Gastroesophageal sphincter (tissue), 4 donors: ENCODE data around the gene SMG5. TPM values are rescaled to one million over a fixed set of nuclear protein-coding genes. Genes with fewer than 3 reads are reported as not detected.

Experiments
- ATAC-seq: fragments of 150-250 bp; one replicate; pipeline ENCODE4 v1.9.1; 2016; ENCODE audit warnings: mild to moderate bottlenecking, moderate library complexity
- H3K27ac ChIP-seq, 4 donors: fragments of 200-600 bp; sonication (generic) in 3 of 4; 1 replicate in 3 of 4; 2 replicates in 1 of 4; pipeline ENCODE4 v1.5.1; 2016 to 2019
- H3K27me3 ChIP-seq: fragments of 200-600 bp; sonication (generic); one replicate; pipeline ENCODE4 v1.5.1; 2019
- H3K36me3 ChIP-seq, 2 donors: fragments of 200-600 bp; sonication (generic); one replicate each; pipeline ENCODE4 v1.5.1; 2019; ENCODE audit warnings: control low read depth in 1 of 2
- H3K4me1 ChIP-seq, 3 donors: fragments of 200-600 bp; sonication (generic); 1 replicate in 2 of 3; 2 replicates in 1 of 3; pipeline ENCODE4 v1.5.1; 2016 to 2019; ENCODE audit warnings: control low read depth in 2 of 3
- H3K4me3 ChIP-seq, 2 donors: fragments of 200-600 bp; sonication (generic); one replicate each; pipeline ENCODE4 v1.5.1; 2019; ENCODE audit warnings: mild to moderate bottlenecking in 1 of 2, moderate library complexity in 1 of 2
- H3K9me3 ChIP-seq, 3 donors: fragments of 200-600 bp; sonication (generic); one replicate each; pipeline ENCODE4 v1.5.1; 2017 to 2019; ENCODE audit warnings: control low read depth in 2 of 3
- CTCF ChIP-seq, 4 experiments: fragments of 200-600 bp in 2 of 4; fragments of 450-650 bp in 2 of 4; sonication (generic) in 1 of 4; IDR thresholded peaks; one replicate each; pipeline ENCODE4 v1.5.1; 2017 to 2019; ENCODE audit warnings: antibody characterized with exemption in 4 of 4, mild to moderate bottlenecking in 2 of 4, moderate library complexity in 2 of 4
- EP300 ChIP-seq: sonication (generic); formaldehyde crosslinking; IDR thresholded peaks from one replicate; pipeline ENCODE4 v1.6.1; 2017; ENCODE audit warnings: antibody characterized with exemption, mild to moderate bottlenecking
- POLR2A ChIP-seq, 2 donors: fragments of 450-650 bp; IDR thresholded peaks; one replicate each; pipeline ENCODE4 v1.6.1; 2017; ENCODE audit warnings: antibody characterized with exemption in 2 of 2, mild to moderate bottlenecking in 2 of 2, moderate library complexity in 1 of 2
- POLR2AphosphoS5 ChIP-seq: sonication (generic); formaldehyde crosslinking; IDR thresholded peaks from one replicate; pipeline ENCODE4 v1.6.1; 2017; ENCODE audit warnings: antibody characterized with exemption
- WGBS, 2 donors: methylation state at CpG; one replicate each; pipeline ENCODE4 v1.1.5; 2018; ENCODE audit warnings: low coverage in 1 of 2; 5-methylcytosine and 5-hydroxymethylcytosine counted together
- total RNA-seq, 4 donors: library from RNA; depleted of rRNA; stranded (reverse); fragments of >200 nt; gene quantifications; one replicate each; pipeline ENCODE4 v1.1.0, GENCODE V29; 2016

The SMG5 gene
- total RNA-seq, 4 donors from 2014 or later: 60.2 to 106 (median 69.1) TPM

GRCh38 chr1:156241311-156241811 lies 41.3 kb downstream of the SMG5 start:
- peaks cover 0 to 14% (median 9%) of the 10 kb centered on the region in 3 donors for H3K4me1 ChIP-seq
- no peak overlapping the region for H3K4me3 ChIP-seq
- no peak for ATAC-seq
- WGBS, 2 donors: 70% methylated on average over 2 of the region's 15 CpGs; no CpG with 5 or more reads in 1 of the 2 donors
- no peak overlapping the region for H3K27ac ChIP-seq
- H3K27me3 ChIP-seq: peaks cover 29% of the 10 kb centered on the region
- no peaks in the 10 kb centered on the region for H3K9me3 ChIP-seq
- TF ChIP-seq POLR2A (IDR thresholded peaks at IDR 0.05) (no peak), POLR2AphosphoS5 (no peak), EP300 (no peak), CTCF (IDR thresholded peaks at IDR 0.05) (no peak)
- H3K36me3 ChIP-seq: peaks cover 0 to 73% of the 10 kb centered on the region in 2 donors

GRCh38 chr1:156238248-156238647 lies 44.4 kb downstream of the SMG5 start:
- WGBS, 2 donors: 93 to 95% methylated on average over 4 to 5 of the region's 5 CpGs
- no peaks in the 10 kb centered on the region for H3K4me1 ChIP-seq

DNA sequence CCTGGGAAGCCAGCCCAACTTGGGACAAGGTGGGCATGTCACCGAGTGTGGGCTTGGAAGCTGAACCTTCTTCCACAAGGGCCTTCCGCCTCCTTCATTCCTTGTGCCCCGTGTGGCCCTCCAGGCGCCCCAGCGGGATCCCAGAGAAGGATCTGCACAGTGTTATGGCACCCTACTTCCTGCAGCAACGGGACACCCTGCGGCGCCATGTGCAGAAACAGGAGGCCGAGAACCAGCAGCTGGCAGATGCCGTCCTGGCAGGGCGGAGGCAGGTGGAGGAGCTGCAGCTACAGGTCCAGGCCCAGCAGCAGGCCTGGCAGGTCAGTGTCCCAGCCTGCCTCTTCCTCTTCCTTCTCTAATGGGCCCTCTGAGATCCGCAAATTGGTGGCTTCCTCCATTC lies 46.5 kb downstream of the SMG5 start:
- Histone ChIP-seq H3K27ac (no peak overlapping the region), H3K4me1 (no peaks in the 10 kb centered on the region), H3K4me3 (no peak overlapping the region), H3K27me3 (no peaks in the 10 kb centered on the region), H3K9me3 (no peaks in the 10 kb centered on the region), H3K36me3 (peaks cover 0 to 91% of the 10 kb centered on the region in 2 donors)
- TF ChIP-seq POLR2AphosphoS5: no peak
- no peak for TF ChIP-seq CTCF (IDR thresholded peaks at IDR 0.05)
- no peak for TF ChIP-seq POLR2A (IDR thresholded peaks at IDR 0.05)
- no peak for TF ChIP-seq EP300
- no peak for ATAC-seq
- 90 to 100% methylated on average over 1 to 2 of the region's 12 CpGs for WGBS, 2 donors

More at GRCh38 chr1:156238248-156238647, 44.4 kb downstream of the SMG5 start:
- H3K4me3 ChIP-seq: no peak overlapping the region
- TF ChIP-seq EP300: no peak
- H3K27ac ChIP-seq: no peak overlapping the region
- H3K27me3 ChIP-seq: no peaks in the 10 kb centered on the region
- peaks cover 0 to 98% of the 10 kb centered on the region in 2 donors for H3K36me3 ChIP-seq
- ATAC-seq: no peak
- no peaks in the 10 kb centered on the region for H3K9me3 ChIP-seq

DNA sequence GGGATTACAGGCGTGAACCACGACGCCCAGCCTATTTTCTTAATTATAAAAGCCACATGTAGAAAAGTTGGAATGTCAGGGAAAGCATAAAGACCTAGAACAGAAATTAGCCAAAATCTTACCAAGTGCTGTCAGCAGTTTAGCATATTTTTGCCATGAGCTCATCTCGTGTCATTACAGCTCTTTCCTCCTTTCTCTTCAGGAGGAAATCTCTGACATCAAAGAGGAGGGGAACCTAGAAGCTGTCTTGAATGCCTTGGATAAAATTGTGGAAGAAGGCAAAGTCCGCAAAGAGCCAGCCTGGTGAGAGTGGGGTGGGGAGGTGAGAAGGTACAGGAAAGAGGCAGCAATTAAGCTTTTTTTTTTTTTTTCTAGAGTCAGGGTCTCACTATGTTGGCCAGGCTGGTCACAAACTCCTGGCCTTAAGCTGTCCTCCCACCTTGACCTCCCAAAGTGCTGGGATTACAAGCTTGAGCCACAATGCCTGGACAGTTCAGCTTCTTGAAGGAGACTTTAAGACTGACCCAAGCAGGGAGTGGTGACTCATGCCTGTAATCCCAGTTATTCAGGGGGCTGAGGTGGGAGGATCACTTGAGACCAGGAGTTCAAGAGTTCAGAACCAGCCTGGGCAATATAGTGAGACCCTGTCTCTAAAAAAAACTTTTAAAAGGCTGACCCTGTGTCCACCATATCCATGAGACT lies 49.0 kb downstream of the SMG5 start:
- TF ChIP-seq POLR2AphosphoS5 (no peak), POLR2A (IDR thresholded peaks at IDR 0.05) (no peak), CTCF (IDR thresholded peaks at IDR 0.05) (no peak), EP300 (no peak)
- no peaks in the 10 kb centered on the region for H3K27me3 ChIP-seq
- H3K27ac ChIP-seq: no peak overlapping the region
- H3K4me3 ChIP-seq: no peak overlapping the region
- ATAC-seq: no peak
- H3K36me3 ChIP-seq: peaks cover 0 to 67% of the 10 kb centered on the region in 2 donors
- no peaks in the 10 kb centered on the region for H3K9me3 ChIP-seq
- peaks cover 0 to 15% (median 0%) of the 10 kb centered on the region in 3 donors for H3K4me1 ChIP-seq
- WGBS, 2 donors: 73 to 78% methylated on average over 2 to 3 of the region's 5 CpGs

- Histone ChIP-seq H3K4me3 (no peak overlapping the region), H3K27me3 (no peaks in the 10 kb centered on the region), H3K9me3 (no peaks in the 10 kb centered on the region), H3K27ac (no peak overlapping the region), H3K36me3 (peaks cover 0 to 63% of the 10 kb centered on the region in 2 donors), H3K4me1 (peaks cover 0 to 15% (median 0%) of the 10 kb centered on the region in 3 donors)
- ATAC-seq: no peak
- TF ChIP-seq POLR2AphosphoS5 (no peak), EP300 (no peak), CTCF (IDR thresholded peaks at IDR 0.05) (no peak), POLR2A (IDR thresholded peaks at IDR 0.05) (no peak)
- WGBS, 2 donors: 77 to 88% methylated on average over 4 of the region's 12 CpGs
Observed at GRCh38 chr1:156232201-156232894, 50.3 kb downstream of the SMG5 start.
